A549 (cell line): ENCODE results near the gene STAP2.

Source experiments
- CBX8 ChIP-seq: fragments of 200-600 bp; sonication (generic); IDR thresholded peaks from 2 replicates; pipeline ENCODE4 v1.6.1; 2016
- CHD2 ChIP-seq: fragments of 150-350 bp; IDR thresholded peaks from 2 replicates; pipeline ENCODE4 v1.6.1; 2014; ENCODE audit warnings: low read length; ENCODE audit not compliant: partially characterized antibody
- CTCF ChIP-seq: fragments of >200 bp; sonication (Bioruptor Twin); formaldehyde crosslinking; IDR thresholded peaks from 3 replicates; pipeline ENCODE4 v1.5.1; 2016
- ELK1 ChIP-seq: fragments of 150-350 bp; IDR thresholded peaks from 2 replicates; pipeline ENCODE4 v1.6.1; 2014; ENCODE audit warnings: low read depth, mild to moderate bottlenecking, low read length
- EP300 ChIP-seq, 2 experiments: fragments of >200 bp; sonication (Bioruptor Twin); formaldehyde crosslinking; IDR thresholded peaks; 2 replicates in 1 of 2; 3 replicates in 1 of 2; pipeline ENCODE4 v1.6.1; 2016 to 2017
- MAFK ChIP-seq: fragments of 450-650 bp; IDR thresholded peaks from 2 replicates; pipeline ENCODE4 v1.6.1; 2014; ENCODE audit not compliant: partially characterized antibody
- POLR2A ChIP-seq: IDR thresholded peaks from 2 replicates; pipeline ENCODE4 v1.6.1; 2012; ENCODE audit warnings: mild to moderate bottlenecking, low read length
- RARB ChIP-seq: fragments of 250-450 bp; sonication (Bioruptor Pico); IDR thresholded peaks from 2 replicates; pipeline ENCODE4 v1.8.0; 2021; ENCODE audit warnings: mild to moderate bottlenecking, moderate library complexity
- REST ChIP-seq: fragments of 200-600 bp; sonication (generic); IDR thresholded peaks from 2 replicates; pipeline ENCODE4 v1.6.1; 2016; ENCODE audit warnings: antibody characterized with exemption, mild to moderate bottlenecking, moderate library complexity
- SMC3 ChIP-seq: fragments of >200 bp; sonication (Bioruptor Twin); formaldehyde crosslinking; IDR thresholded peaks from 3 replicates; pipeline ENCODE4 v1.6.1; 2018; ENCODE audit warnings: inconsistent platforms
- ZFP36 ChIP-seq: fragments of 450-650 bp; IDR thresholded peaks from 2 replicates; pipeline ENCODE4 v1.6.1; 2014; ENCODE audit warnings: borderline replicate concordance; ENCODE audit not compliant: partially characterized antibody

GRCh38 chr19:4371247-4372164 lies 32.9 kb upstream of the STAP2 start:
- no peak for TF ChIP-seq SMC3
- no peak for TF ChIP-seq CHD2
- TF ChIP-seq POLR2A, result no peak
- TF ChIP-seq CTCF, result no peak
- no peak for TF ChIP-seq RARB (CRISPR knock-in tag)
- no peak for TF ChIP-seq MAFK
- TF ChIP-seq REST, result no peak
- no peak for TF ChIP-seq ZFP36
- TF ChIP-seq CBX8, result no peak
- TF ChIP-seq EP300 (IDR thresholded peaks at IDR 0.05), result no peak
- TF ChIP-seq ELK1, result no peak
